ENCODE data around the gene RUVBL1.

The RUVBL1 gene

GRCh38 chr3:128054367-128054766 is 69.2 kb downstream of the RUVBL1 start:
- TF ChIP-seq, protein P1, sequence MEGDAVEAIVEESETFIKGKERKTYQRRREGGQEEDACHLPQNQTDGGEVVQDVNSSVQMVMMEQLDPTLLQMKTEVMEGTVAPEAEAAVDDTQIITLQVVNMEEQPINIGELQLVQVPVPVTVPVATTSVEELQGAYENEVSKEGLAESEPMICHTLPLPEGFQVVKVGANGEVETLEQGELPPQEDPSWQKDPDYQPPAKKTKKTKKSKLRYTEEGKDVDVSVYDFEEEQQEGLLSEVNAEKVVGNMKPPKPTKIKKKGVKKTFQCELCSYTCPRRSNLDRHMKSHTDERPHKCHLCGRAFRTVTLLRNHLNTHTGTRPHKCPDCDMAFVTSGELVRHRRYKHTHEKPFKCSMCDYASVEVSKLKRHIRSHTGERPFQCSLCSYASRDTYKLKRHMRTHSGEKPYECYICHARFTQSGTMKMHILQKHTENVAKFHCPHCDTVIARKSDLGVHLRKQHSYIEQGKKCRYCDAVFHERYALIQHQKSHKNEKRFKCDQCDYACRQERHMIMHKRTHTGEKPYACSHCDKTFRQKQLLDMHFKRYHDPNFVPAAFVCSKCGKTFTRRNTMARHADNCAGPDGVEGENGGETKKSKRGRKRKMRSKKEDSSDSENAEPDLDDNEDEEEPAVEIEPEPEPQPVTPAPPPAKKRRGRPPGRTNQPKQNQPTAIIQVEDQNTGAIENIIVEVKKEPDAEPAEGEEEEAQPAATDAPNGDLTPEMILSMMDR (IDR thresholded peaks at IDR 0.05; ENCODE audit: low read length, missing control alignments), result no peak
- peak overlapping the region; percentile 73 for H3K4me3 ChIP-seq (replicated peaks; ENCODE audit: low read depth, low read length)
- DNase-seq (ENCODE audit: low read depth), result peak; percentile 43

DNA sequence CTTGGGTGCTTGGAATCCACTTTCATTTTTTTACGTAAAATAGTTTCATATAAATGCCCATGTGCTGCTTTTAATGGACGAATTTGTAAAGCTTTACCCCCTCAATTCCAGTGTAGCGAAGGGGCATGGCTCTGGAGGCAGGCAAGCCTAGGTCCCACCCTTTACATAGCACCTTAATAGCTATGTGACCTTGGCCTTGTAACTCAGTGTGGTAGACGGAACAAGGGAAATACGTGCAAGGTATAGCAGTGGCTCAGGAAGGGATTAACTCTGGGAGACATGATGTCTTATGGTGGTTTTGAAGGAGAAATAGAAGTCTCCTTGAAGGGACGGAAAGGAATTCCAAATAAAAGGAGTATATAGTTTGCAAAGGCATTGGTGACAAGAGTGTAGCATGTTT is 70.0 kb downstream of the RUVBL1 start:
- no peak for DNase-seq (ENCODE audit: low read depth)
- H3K4me3 ChIP-seq (replicated peaks; ENCODE audit: low read depth, low read length), result peak overlapping the region; percentile 73
- TF ChIP-seq, protein P1 (IDR thresholded peaks at IDR 0.05; ENCODE audit: low read length, missing control alignments), result no peak

DNA sequence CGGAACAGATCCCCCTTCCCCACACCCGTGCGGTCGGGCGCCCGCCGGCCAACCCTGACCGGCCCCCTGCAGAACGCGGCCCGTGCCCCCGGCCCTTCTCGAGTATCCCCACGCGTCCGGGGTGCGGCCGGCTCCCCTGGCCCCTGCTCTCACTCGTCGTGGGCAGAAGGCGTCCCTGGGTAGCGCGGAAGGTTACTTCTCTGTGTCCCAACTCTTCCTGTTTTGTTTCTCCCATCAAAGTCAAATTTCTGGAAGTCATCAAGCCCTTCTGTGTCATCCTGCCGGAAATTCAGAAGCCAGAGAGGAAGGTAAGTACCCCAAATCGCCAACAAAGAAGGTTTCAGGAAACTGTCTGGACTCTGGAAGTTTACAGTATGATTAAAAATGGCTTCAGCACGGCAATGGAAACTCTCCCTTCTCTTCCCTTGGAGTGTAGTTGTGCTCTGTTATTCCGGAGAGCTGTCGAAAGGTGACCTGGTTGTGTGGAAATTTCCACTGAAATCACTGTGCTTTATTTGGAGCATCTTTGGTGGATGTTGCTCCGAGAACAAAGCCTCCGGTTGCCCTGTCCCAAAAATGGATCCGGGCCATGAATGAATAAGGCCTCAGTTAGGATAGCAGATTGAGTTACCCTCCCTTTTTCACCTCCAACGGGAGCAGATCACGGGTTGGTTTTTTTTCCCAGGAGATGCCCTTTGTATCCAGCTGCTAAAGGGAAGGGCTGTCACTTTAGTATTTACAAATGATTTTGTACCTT is 70.8 kb downstream of the RUVBL1 start:
- H3K4me3 ChIP-seq (replicated peaks; ENCODE audit: low read depth, low read length), result peak overlapping the region; percentile 73
- DNase-seq (ENCODE audit: low read depth), result no peak
- TF ChIP-seq, protein P1 (IDR thresholded peaks at IDR 0.05; ENCODE audit: low read length, missing control alignments), result no peak

DNA sequence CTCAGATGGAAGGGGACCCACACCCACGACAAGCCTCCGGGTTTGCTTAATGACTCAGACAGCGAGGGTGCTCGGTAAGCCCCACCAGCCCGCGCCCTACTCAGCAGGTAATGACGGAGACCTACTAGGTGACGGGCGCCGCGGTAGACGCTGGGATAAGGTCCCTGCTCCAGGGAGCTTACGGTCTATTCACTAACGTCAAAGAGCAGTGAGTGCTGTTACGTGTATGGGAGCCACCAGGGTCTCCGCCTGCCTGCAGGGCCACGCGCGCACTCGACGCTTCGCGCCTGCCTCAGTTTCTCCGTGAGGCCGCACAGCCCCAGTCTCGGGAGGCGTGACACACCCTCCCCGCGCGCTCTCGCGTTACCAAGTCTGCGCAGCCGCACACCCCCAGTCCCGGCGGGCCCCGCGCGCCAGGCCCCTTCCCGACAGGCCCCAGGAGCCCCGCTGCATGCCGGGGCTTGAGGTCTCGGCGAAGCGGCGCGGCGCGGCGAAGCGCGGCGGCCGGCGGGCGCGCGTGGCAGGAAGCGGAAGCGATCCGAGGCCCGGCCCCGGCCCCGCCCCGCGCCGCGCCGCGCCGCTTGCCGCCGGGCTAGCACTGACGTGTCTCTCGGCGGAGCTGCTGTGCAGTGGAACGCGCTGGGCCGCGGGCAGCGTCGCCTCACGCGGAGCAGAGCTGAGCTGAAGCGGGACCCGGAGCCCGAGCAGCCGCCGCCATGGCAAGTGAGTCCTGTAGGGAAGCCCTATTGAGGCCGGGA is 71.6 kb downstream of the RUVBL1 start, which contains the start of gene SEC61A1:
Gene SEC61A1, plus strand, starts transcription at position 601 of the 758 bp plus-strand sequence. Its CDS starts 116 bp downstream, at position 717.
- peak within 1 kb of the TSS; percentile 90 for H3K4me3 ChIP-seq (replicated peaks; ENCODE audit: low read depth, low read length)
- peak; percentile 93 for DNase-seq (ENCODE audit: low read depth)
- TF ChIP-seq, protein P1 (IDR thresholded peaks at IDR 0.05; ENCODE audit: low read length, missing control alignments), result no peak

GRCh38 chr3:128051459-128051836 is 72.2 kb downstream of the RUVBL1 start:
- TF ChIP-seq, protein P1 (IDR thresholded peaks at IDR 0.05; ENCODE audit: low read length, missing control alignments), result no peak
- peak overlapping the region; percentile 90 for H3K4me3 ChIP-seq (replicated peaks; ENCODE audit: low read depth, low read length)
- no peak for DNase-seq (ENCODE audit: low read depth)

GRCh38 chr3:128050597-128050996 is 73.0 kb downstream of the RUVBL1 start:
- TF ChIP-seq, protein P1 (IDR thresholded peaks at IDR 0.05; ENCODE audit: low read length, missing control alignments), result no peak
- peak; percentile 58 for DNase-seq (ENCODE audit: low read depth)
- no peak overlapping the region for H3K4me3 ChIP-seq (replicated peaks; ENCODE audit: low read depth, low read length)

Measured in fibroblast of pulmonary artery (primary cell).